Measurements from ENCODE around the gene SHPK.

SHPK gene

DNA sequence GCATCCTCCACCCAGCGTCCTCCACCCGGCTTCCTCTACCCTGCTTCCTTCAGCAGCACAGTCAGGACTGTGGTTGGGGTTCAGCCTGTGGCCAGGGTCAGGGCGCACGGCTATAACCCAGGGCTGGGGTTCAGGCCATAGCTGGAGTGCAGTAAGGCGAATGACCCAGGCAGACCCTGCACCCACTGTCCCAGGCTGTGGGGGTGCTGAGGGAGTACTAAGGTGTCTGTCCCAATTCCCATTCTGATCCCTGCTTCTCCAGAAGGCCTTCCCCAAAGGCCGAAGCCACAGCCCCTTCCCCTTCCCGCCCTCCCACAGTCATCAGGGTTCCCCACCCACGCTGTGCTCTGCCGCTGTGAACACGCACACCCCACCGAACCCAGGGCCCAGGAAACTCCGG lies 45.0 kb upstream of the SHPK start:
- TF ChIP-seq, protein P1, sequence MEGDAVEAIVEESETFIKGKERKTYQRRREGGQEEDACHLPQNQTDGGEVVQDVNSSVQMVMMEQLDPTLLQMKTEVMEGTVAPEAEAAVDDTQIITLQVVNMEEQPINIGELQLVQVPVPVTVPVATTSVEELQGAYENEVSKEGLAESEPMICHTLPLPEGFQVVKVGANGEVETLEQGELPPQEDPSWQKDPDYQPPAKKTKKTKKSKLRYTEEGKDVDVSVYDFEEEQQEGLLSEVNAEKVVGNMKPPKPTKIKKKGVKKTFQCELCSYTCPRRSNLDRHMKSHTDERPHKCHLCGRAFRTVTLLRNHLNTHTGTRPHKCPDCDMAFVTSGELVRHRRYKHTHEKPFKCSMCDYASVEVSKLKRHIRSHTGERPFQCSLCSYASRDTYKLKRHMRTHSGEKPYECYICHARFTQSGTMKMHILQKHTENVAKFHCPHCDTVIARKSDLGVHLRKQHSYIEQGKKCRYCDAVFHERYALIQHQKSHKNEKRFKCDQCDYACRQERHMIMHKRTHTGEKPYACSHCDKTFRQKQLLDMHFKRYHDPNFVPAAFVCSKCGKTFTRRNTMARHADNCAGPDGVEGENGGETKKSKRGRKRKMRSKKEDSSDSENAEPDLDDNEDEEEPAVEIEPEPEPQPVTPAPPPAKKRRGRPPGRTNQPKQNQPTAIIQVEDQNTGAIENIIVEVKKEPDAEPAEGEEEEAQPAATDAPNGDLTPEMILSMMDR (IDR thresholded peaks at IDR 0.05; ENCODE audit: low read depth, low read length): no peak
- Histone ChIP-seq H3K4me1 (no peaks in the 10 kb centered on the region), H3K9me3 (no peaks in the 10 kb centered on the region), H3K4me3 (ENCODE audit: low read depth, low read length) (no peak overlapping the region), H3K27me3 (no peaks in the 10 kb centered on the region), H3K36me3 (no peaks in the 10 kb centered on the region)
- no peak for DNase-seq

DNA sequence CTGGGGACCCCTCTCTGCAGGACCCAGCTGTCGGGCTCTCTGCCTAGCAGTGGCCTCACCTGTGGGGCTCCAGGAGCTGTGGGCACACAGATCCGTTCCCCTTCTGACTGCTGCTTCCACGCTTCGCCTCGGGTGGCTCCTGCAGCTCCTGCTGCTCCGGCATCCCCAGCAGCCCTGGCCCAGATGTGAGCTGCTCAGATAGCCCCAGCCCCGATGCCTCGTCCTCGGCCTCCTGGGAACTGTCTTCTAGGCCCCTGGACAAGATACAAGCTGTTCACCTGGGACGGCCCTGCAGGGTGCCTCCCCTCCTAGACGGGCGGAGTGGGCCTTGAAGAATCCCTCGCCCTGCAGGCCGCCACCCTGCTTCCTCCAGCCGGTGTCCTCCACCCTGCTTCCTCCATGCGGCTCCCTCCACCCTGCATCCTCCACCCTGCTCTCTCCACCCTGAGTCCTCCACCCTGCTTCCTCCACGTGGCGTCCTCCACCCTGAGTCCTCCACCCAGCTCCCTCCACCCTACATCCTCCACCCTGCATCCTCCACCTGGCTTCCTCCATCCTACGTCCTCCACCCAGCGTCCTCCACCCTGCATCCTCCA lies 43.6 kb upstream of the SHPK start:
- H3K36me3 ChIP-seq: no peaks in the 10 kb centered on the region
- no peaks in the 10 kb centered on the region for H3K27me3 ChIP-seq
- H3K4me1 ChIP-seq: no peaks in the 10 kb centered on the region
- TF ChIP-seq, protein P1 (IDR thresholded peaks at IDR 0.05; ENCODE audit: low read depth, low read length): no peak
- no peaks in the 10 kb centered on the region for H3K9me3 ChIP-seq
- no peak for DNase-seq
- no peak overlapping the region for H3K4me3 ChIP-seq (ENCODE audit: low read depth, low read length)

- DNase-seq: no peak
- Histone ChIP-seq H3K9me3 (no peaks in the 10 kb centered on the region), H3K4me3 (ENCODE audit: low read depth, low read length) (no peak overlapping the region), H3K27me3 (no peaks in the 10 kb centered on the region), H3K36me3 (no peaks in the 10 kb centered on the region), H3K4me1 (no peaks in the 10 kb centered on the region)
- TF ChIP-seq, protein P1 (IDR thresholded peaks at IDR 0.05; ENCODE audit: low read depth, low read length): no peak
Measured at GRCh38 chr17:3678821-3679530, 42.9 kb upstream of the SHPK start.

- Histone ChIP-seq H3K36me3 (no peaks in the 10 kb centered on the region), H3K4me1 (no peaks in the 10 kb centered on the region), H3K27me3 (no peaks in the 10 kb centered on the region), H3K4me3 (ENCODE audit: low read depth, low read length) (no peak overlapping the region), H3K9me3 (no peaks in the 10 kb centered on the region)
- DNase-seq: no peak
- TF ChIP-seq, protein P1 (IDR thresholded peaks at IDR 0.05; ENCODE audit: low read depth, low read length): no peak
Measured at GRCh38 chr17:3678095-3678820, 42.2 kb upstream of the SHPK start.

GRCh38 chr17:3675886-3676285 lies 39.8 kb upstream of the SHPK start:
- Histone ChIP-seq H3K36me3 (no peaks in the 10 kb centered on the region), H3K4me3 (ENCODE audit: low read depth, low read length) (no peak overlapping the region)

More at GRCh38 chr17:3675886-3676285, 39.8 kb upstream of the SHPK start:
- no peaks in the 10 kb centered on the region for H3K9me3 ChIP-seq
- no peaks in the 10 kb centered on the region for H3K4me1 ChIP-seq
- DNase-seq: no peak
- H3K27me3 ChIP-seq: no peaks in the 10 kb centered on the region
- TF ChIP-seq, protein P1 (IDR thresholded peaks at IDR 0.05; ENCODE audit: low read depth, low read length): no peak

Data from BE2C (cell line).